A549 (cell line): Measurements from ENCODE around the gene SYNPO2. TPM values are rescaled to one million over a fixed set of nuclear protein-coding genes. Genes with fewer than 3 reads are reported as not detected.

ENCODE experiments used
- ATAC-seq, 2 experiments: fragments of 200-7000 bp in 1 of 2; fragments of >200 bp in 1 of 2; cut with Nextera tagmentation in 1 of 2; cut with Tn5 transposase in 1 of 2; 3 replicates each; pipeline versions ENCODE4 v1.8.0 to v1.9.1; 2018 to 2020; ENCODE audit warnings: mild to moderate bottlenecking in 1 of 2, moderate library complexity in 1 of 2
- CTCF ChIA-PET: fragments of 300-600 bp; sonication (Branson Sonifier 250); formaldehyde crosslinking; extraction: SDS; loops from one replicate; lab custom pipeline; 2021; ENCODE audit warnings: antibody characterized with exemption, inconsistent platforms; lab: Yijun Ruan, JAX
- POLR2A ChIA-PET: fragments of 350-600 bp; formaldehyde crosslinking; extraction: SDS; loops from one replicate; lab custom pipeline; 2021; ENCODE audit warnings: antibody characterized with exemption, inconsistent platforms; lab: Yijun Ruan, JAX
- DNase-seq, 2 experiments: peaks; one replicate each; pipeline versions ENCODE4 v3.0.0 to v3.0.0-alpha.2; 2011 to 2016; ENCODE audit warnings: low read depth in 1 of 2, low spot score in 1 of 2
- FAIRE-seq: peaks from 2 replicates; lab custom pipeline; 2011; peaks lifted over from hg19 to GRCh38; lab: Jason Lieb, UNC
- H3K27ac ChIP-seq, 2 experiments: fragments of >200 bp; sonication (Bioruptor Twin); formaldehyde crosslinking; 3 replicates each; pipeline ENCODE4 v1.5.1; 2016 to 2017
- H3K4me1 ChIP-seq: fragments of >200 bp; sonication (Bioruptor Twin); formaldehyde crosslinking; 3 replicates; pipeline ENCODE4 v1.6.1; 2016
- H3K4me2 ChIP-seq: fragments of >200 bp; sonication (Bioruptor Twin); formaldehyde crosslinking; 3 replicates; pipeline ENCODE4 v1.6.1; 2016
- H3K4me3 ChIP-seq: fragments of >200 bp; sonication (Bioruptor Twin); formaldehyde crosslinking; 3 replicates; pipeline ENCODE4 v1.5.1; 2016
- H3K9me3 ChIP-seq: fragments of >200 bp; sonication (Bioruptor Twin); formaldehyde crosslinking; 3 replicates; pipeline ENCODE4 v1.6.1; 2016
- BCL3 ChIP-seq: fragments of >200 bp; sonication (Bioruptor Twin); formaldehyde crosslinking; IDR thresholded peaks from 3 replicates; pipeline ENCODE4 v1.6.1; 2016
- CBX2 ChIP-seq: fragments of 200-600 bp; sonication (generic); IDR thresholded peaks from 2 replicates; pipeline ENCODE4 v1.6.1; 2016; ENCODE audit warnings: low read depth, mild to moderate bottlenecking, borderline replicate concordance
- CBX8 ChIP-seq: fragments of 200-600 bp; sonication (generic); IDR thresholded peaks from 2 replicates; pipeline ENCODE4 v1.6.1; 2016
- EHF ChIP-seq: fragments of 250-450 bp; sonication (Bioruptor Pico); IDR thresholded peaks from 2 replicates; pipeline ENCODE4 v1.5.0; 2020; ENCODE audit warnings: mild to moderate bottlenecking
- ELK1 ChIP-seq: fragments of 150-350 bp; IDR thresholded peaks from 2 replicates; pipeline ENCODE4 v1.6.1; 2014; ENCODE audit warnings: low read depth, mild to moderate bottlenecking, low read length
- EP300 ChIP-seq, 2 experiments: fragments of >200 bp; sonication (Bioruptor Twin); formaldehyde crosslinking; IDR thresholded peaks; 2 replicates in 1 of 2; 3 replicates in 1 of 2; pipeline ENCODE4 v1.6.1; 2016 to 2017
- ESRRA ChIP-seq: fragments of 150-350 bp; IDR thresholded peaks from 2 replicates; pipeline ENCODE4 v1.6.1; 2014; ENCODE audit warnings: mild to moderate bottlenecking, low read length, borderline replicate concordance
- FOXS1 ChIP-seq: fragments of 250-450 bp; sonication (Bioruptor Pico); IDR thresholded peaks from 2 replicates; pipeline ENCODE4 v1.5.0; 2020; ENCODE audit warnings: mild to moderate bottlenecking, moderate library complexity
- GATA3 ChIP-seq: IDR thresholded peaks from 2 replicates; pipeline ENCODE4 v1.6.1; 2012; ENCODE audit warnings: borderline replicate concordance
- HDAC2 ChIP-seq: fragments of 200-600 bp; sonication (generic); IDR thresholded peaks from 2 replicates; pipeline ENCODE4 v1.6.1; 2016
- HES2 ChIP-seq: fragments of >200 bp; sonication (Bioruptor Twin); formaldehyde crosslinking; IDR thresholded peaks from 2 replicates; pipeline ENCODE4 v1.6.1; 2016
- HEYL ChIP-seq: fragments of 250-450 bp; sonication (Bioruptor Pico); IDR thresholded peaks from 2 replicates; pipeline ENCODE4 v1.8.0; 2021; ENCODE audit warnings: mild to moderate bottlenecking, moderate library complexity
- HOXA7 ChIP-seq: fragments of 250-450 bp; sonication (Bioruptor Pico); IDR thresholded peaks from 2 replicates; pipeline ENCODE4 v1.5.0; 2020; ENCODE audit warnings: mild to moderate bottlenecking, moderate library complexity
- HOXB5 ChIP-seq: fragments of 250-450 bp; sonication (Bioruptor Pico); IDR thresholded peaks from 2 replicates; pipeline ENCODE4 v1.5.0; 2020; ENCODE audit warnings: mild to moderate bottlenecking, moderate library complexity
- JUNB ChIP-seq: fragments of >200 bp; sonication (Bioruptor Twin); formaldehyde crosslinking; IDR thresholded peaks from 2 replicates; pipeline ENCODE4 v1.6.1; 2016
- NR3C1 ChIP-seq: fragments of >200 bp; sonication (Bioruptor Twin); formaldehyde crosslinking; IDR thresholded peaks from 3 replicates; pipeline ENCODE4 v1.6.1; 2017
- POLR2A ChIP-seq: IDR thresholded peaks from 2 replicates; pipeline ENCODE4 v1.6.1; 2012; ENCODE audit warnings: mild to moderate bottlenecking, low read length
- POLR2AphosphoS2 ChIP-seq: conservative IDR thresholded peaks from 2 replicates; pipeline ENCODE4 v1.6.1; 2012; ENCODE audit warnings: low read length, improper control_type of control experiment, inconsistent platforms
- RAD21 ChIP-seq, 2 experiments: fragments of >200 bp in 1 of 2; sonication (Bioruptor Twin) in 1 of 2; formaldehyde crosslinking in 1 of 2; IDR thresholded peaks in 1 of 2; conservative IDR thresholded peaks in 1 of 2; 2 replicates in 1 of 2; 3 replicates in 1 of 2; pipeline ENCODE4 v1.6.1; 2012 to 2018; ENCODE audit warnings: inconsistent platforms in 1 of 2
- RARB ChIP-seq: fragments of 250-450 bp; sonication (Bioruptor Pico); IDR thresholded peaks from 2 replicates; pipeline ENCODE4 v1.8.0; 2021; ENCODE audit warnings: mild to moderate bottlenecking, moderate library complexity
- RCOR1 ChIP-seq: fragments of 150-350 bp; IDR thresholded peaks from 2 replicates; pipeline ENCODE4 v1.6.1; 2014; ENCODE audit warnings: antibody characterized with exemption, low read length, low read depth
- REST ChIP-seq: fragments of 200-600 bp; sonication (generic); IDR thresholded peaks from 2 replicates; pipeline ENCODE4 v1.6.1; 2016; ENCODE audit warnings: antibody characterized with exemption, mild to moderate bottlenecking, moderate library complexity
- RFX5 ChIP-seq: fragments of 450-650 bp; IDR thresholded peaks from 2 replicates; pipeline ENCODE4 v1.7.1; 2014; ENCODE audit warnings: antibody characterized with exemption, mild to moderate bottlenecking, moderate library complexity
- TP53 ChIP-seq: fragments of 250-450 bp; sonication (Bioruptor Pico); IDR thresholded peaks from 2 replicates; pipeline ENCODE4 v1.5.0; 2021; ENCODE audit warnings: mild to moderate bottlenecking, moderate library complexity
- ZFP36 ChIP-seq: fragments of 450-650 bp; IDR thresholded peaks from 2 replicates; pipeline ENCODE4 v1.6.1; 2014; ENCODE audit warnings: borderline replicate concordance; ENCODE audit not compliant: partially characterized antibody
- WGBS: methylation state at CpG from one replicate; pipeline ENCODE4 v1.1.6; 2017; ENCODE audit errors: missing lambda C conversion rate; 5-methylcytosine and 5-hydroxymethylcytosine counted together
- polyA plus RNA-seq, 4 experiments: library from polyadenylated mRNA; depleted of rRNA in 3 of 4; stranded (reverse); fragments of >200 nt; fragmentation: RNase III in 1 of 4; extraction: RNeasy Plus Mini Kit Qiagen cat#74134 plus additional on column Dnase treatment in 1 of 4; gene quantifications; 2 replicates in 3 of 4; 3 replicates in 1 of 4; pipeline ENCODE4 v1.2.3, GENCODE V29; 2011 to 2017

Gene SYNPO2
- polyA plus RNA-seq, 2 of the 4 experiments (the other 2 are of a cell fraction) = 2.5 to 8.8 TPM

- ATAC-seq = peak in 1 of 2 experiments; percentile 43; a peak in 3 of 6 replicates
- Histone ChIP-seq H3K4me2 (peak overlapping the region; percentile 48), H3K27ac (peak overlapping the region; percentile 52 to 85), H3K4me1 (peaks cover 28% of the 10 kb centered on the region), H3K9me3 (peaks cover 12% of the 10 kb centered on the region; the same call in 1 of the 3 replicates), H3K4me3 (no peak overlapping the region)
- CTCF ChIA-PET = interaction anchor here (0.7 to 3.4 kb wide), 11 partner anchors 9 to 541 kb away, joined by 3 to 10 read pairs (median 4); partner anchors contain the start of genes PDE5A and USP53
- TF ChIP-seq RCOR1 (no peak), CBX2 (no peak), EHF (CRISPR knock-in tag) (no peak), HEYL (CRISPR knock-in tag) (no peak), EP300 (IDR thresholded peaks at IDR 0.05) (no peak), REST (no peak), BCL3 (no peak)
- POLR2A ChIA-PET = interaction anchor here (2.4 kb wide), 1 partner anchor 125 kb away, joined by 11 read pairs; the partner anchor contains the start of gene USP53
- FAIRE-seq = no peak
- DNase-seq = no peak
- 48% methylated on average over 5 of the region's 5 CpGs for WGBS
These were observed 199.0 kb downstream of the SYNPO2 start for GRCh38 chr4:119087656-119088055.

- peak; percentile 90 to 96 for ATAC-seq
- Histone ChIP-seq H3K4me3 (no peak overlapping the region), H3K9me3 (peaks cover 12% of the 10 kb centered on the region; the same call in 1 of the 3 replicates), H3K27ac (peak overlapping the region; percentile 86 to 90), H3K4me2 (peak overlapping the region; percentile 73), H3K4me1 (peaks cover 28% of the 10 kb centered on the region)
- peak; percentile 36 to 82 for DNase-seq
- 17% methylated on average over 5 of the region's 5 CpGs for WGBS
- ChIA-PET CTCF (interaction anchor here (1.3 kb wide), 1 partner anchor 10 kb away, joined by 4 read pairs; no protein-coding TSS in a partner anchor), POLR2A (interaction anchor here (0.7 to 1.8 kb wide), 3 partner anchors 9 to 119 kb away, joined by 3 to 6 read pairs (median 3); partner anchors contain the start of gene USP53)
- FAIRE-seq = no peak
- TF ChIP-seq NR3C1 = no peak
- no peak for TF ChIP-seq FOXS1 (CRISPR knock-in tag)
- TF ChIP-seq POLR2A = no peak
- TF ChIP-seq RARB (CRISPR knock-in tag) = no peak
- no peak for TF ChIP-seq HES2
- no peak for TF ChIP-seq ELK1
- peak; percentile 94 for TF ChIP-seq HOXB5 (CRISPR knock-in tag)
- no peak for TF ChIP-seq EHF (CRISPR knock-in tag)
- no peak for TF ChIP-seq ZFP36
- TF ChIP-seq GATA3 = peak; percentile 54; the same call in 1 of the 2 replicates
- TF ChIP-seq RAD21 (conservative IDR thresholded peaks at IDR 0.05 in 1 of 2, IDR thresholded peaks at IDR 0.05 in 1 of 2) = no peak
- peak; percentile 36; the same call in 1 of the 2 replicates for TF ChIP-seq JUNB
- TF ChIP-seq ESRRA = no peak
- no peak for TF ChIP-seq HOXA7 (CRISPR knock-in tag)
- TF ChIP-seq TP53 (CRISPR knock-in tag) = no peak
- no peak for TF ChIP-seq CBX8
- no peak for TF ChIP-seq POLR2AphosphoS2
- no peak for TF ChIP-seq HDAC2
- no peak for TF ChIP-seq REST
- no peak for TF ChIP-seq RFX5
These were observed 204.6 kb downstream of the SYNPO2 start for GRCh38 chr4:119093042-119093827.
